GM18873 (cell line): ENCODE data around the gene ARHGEF16.

ENCODE experiments used
- ATAC-seq: cut with Tn5 transposase; IDR thresholded peaks from one replicate; pipeline ENCODE4 v1.9.1; 2021; ENCODE audit warnings: mild to moderate bottlenecking, moderate library complexity, moderate number of reproducible peaks; ENCODE audit not compliant: unreplicated experiment, low FRiP score

The ARHGEF16 gene

GRCh38 chr1:3510956-3511250 is 56.4 kb downstream of the ARHGEF16 start:
- ATAC-seq: no peak

- ATAC-seq: no peak
Measured at GRCh38 chr1:3511306-3511705, 56.8 kb downstream of the ARHGEF16 start.

- no peak for ATAC-seq
Measured at GRCh38 chr1:3511856-3512255, 57.4 kb downstream of the ARHGEF16 start.

- ATAC-seq: no peak
Measured at GRCh38 chr1:3514404-3514803, 59.9 kb downstream of the ARHGEF16 start.

GRCh38 chr1:3515272-3515671 is 60.8 kb downstream of the ARHGEF16 start:
- ATAC-seq: no peak

GRCh38 chr1:3515774-3516480 is 61.5 kb downstream of the ARHGEF16 start:
- ATAC-seq: no peak

GRCh38 chr1:3516481-3516869 is 62.0 kb downstream of the ARHGEF16 start:
- ATAC-seq: no peak

GRCh38 chr1:3516911-3517675 is 62.6 kb downstream of the ARHGEF16 start:
- ATAC-seq: no peak

GRCh38 chr1:3518256-3518655 is 63.8 kb downstream of the ARHGEF16 start:
- no peak for ATAC-seq

GRCh38 chr1:3518756-3519155 is 64.3 kb downstream of the ARHGEF16 start:
- no peak for ATAC-seq

GRCh38 chr1:3519301-3519885 is 64.9 kb downstream of the ARHGEF16 start:
- no peak for ATAC-seq

GRCh38 chr1:3520419-3521378 is 66.2 kb downstream of the ARHGEF16 start:
- no peak for ATAC-seq

GRCh38 chr1:3521426-3521825 is 67.0 kb downstream of the ARHGEF16 start:
- no peak for ATAC-seq

GRCh38 chr1:3522112-3522511 is 67.6 kb downstream of the ARHGEF16 start:
- ATAC-seq: no peak

GRCh38 chr1:3522564-3523265 is 68.2 kb downstream of the ARHGEF16 start:
- ATAC-seq: no peak

- ATAC-seq: no peak
Measured at GRCh38 chr1:3523980-3524379, 69.5 kb downstream of the ARHGEF16 start.

- ATAC-seq: no peak
Measured at GRCh38 chr1:3524556-3525203, 70.2 kb downstream of the ARHGEF16 start.

GRCh38 chr1:3525551-3526482 is 71.4 kb downstream of the ARHGEF16 start:
- no peak for ATAC-seq

GRCh38 chr1:3527774-3528173 is 73.3 kb downstream of the ARHGEF16 start:
- ATAC-seq: no peak
